Measurements from ENCODE around the gene D2HGDH. TPM values are rescaled to one million over a fixed set of nuclear protein-coding genes. Genes with fewer than 3 reads are reported as not detected.
A peak's percentile ranks its signal among the peaks of the same experiment; 100 is the strongest.

The D2HGDH gene
- total RNA-seq, 2 experiments from 2014 or later: 18.5 to 29.2 TPM

GRCh38 chr2:241769819-241770184, 35.4 kb downstream of the D2HGDH start:
- H3K27me3 Mint-ChIP-seq: no peaks in the 10 kb centered on the region
- H3K36me3 Mint-ChIP-seq (ENCODE audit: low read depth): no peaks in the 10 kb centered on the region
- POLR2A ChIA-PET: no interaction called here
- no peak for DNase-seq
- H3K4me1 Mint-ChIP-seq: peaks cover 9% of the 10 kb centered on the region
- no peaks in the 10 kb centered on the region for H3K9me3 Mint-ChIP-seq
- no peak overlapping the region for H3K27ac Mint-ChIP-seq
- CTCF ChIA-PET: no interaction called here
- H3K4me3 Mint-ChIP-seq: no peak overlapping the region

- Mint-ChIP-seq H3K27me3 (no peaks in the 10 kb centered on the region), H3K4me3 (no peak overlapping the region), H3K36me3 (ENCODE audit: low read depth) (no peaks in the 10 kb centered on the region), H3K9me3 (no peaks in the 10 kb centered on the region), H3K4me1 (peaks cover 9% of the 10 kb centered on the region), H3K27ac (no peak overlapping the region)
- POLR2A ChIA-PET: no interaction called here
- DNase-seq: no peak
- CTCF ChIA-PET: no interaction called here
Measured at GRCh38 chr2:241770185-241770935, 35.9 kb downstream of the D2HGDH start.

- H3K4me1 Mint-ChIP-seq: peaks cover 9% of the 10 kb centered on the region
- CTCF ChIA-PET: no interaction called here
- DNase-seq: no peak
- POLR2A ChIA-PET: no interaction called here
- H3K27me3 Mint-ChIP-seq: no peaks in the 10 kb centered on the region
- H3K27ac Mint-ChIP-seq: no peak overlapping the region
- no peaks in the 10 kb centered on the region for H3K36me3 Mint-ChIP-seq (ENCODE audit: low read depth)
- H3K9me3 Mint-ChIP-seq: no peaks in the 10 kb centered on the region
- H3K4me3 Mint-ChIP-seq: no peak overlapping the region
Measured at GRCh38 chr2:241770936-241771285, 36.5 kb downstream of the D2HGDH start.

GRCh38 chr2:241771286-241772062, 37.0 kb downstream of the D2HGDH start:
- no peak for DNase-seq
- CTCF ChIA-PET: interaction anchor here (1.0 kb wide), 1 partner anchor 37 kb away, joined by 3 read pairs; the partner anchor contains the start of gene NEU4
- H3K27ac Mint-ChIP-seq: peak overlapping the region; percentile 42

GRCh38 chr2:241772063-241772499, 37.7 kb downstream of the D2HGDH start:
- peak; percentile 36 for DNase-seq
- POLR2A ChIA-PET: no interaction called here
- H3K27me3 Mint-ChIP-seq: no peaks in the 10 kb centered on the region
- peaks cover 9% of the 10 kb centered on the region for H3K4me1 Mint-ChIP-seq
- CTCF ChIA-PET: interaction anchor here (1.0 kb wide), 1 partner anchor 36 kb away, joined by 3 read pairs; the partner anchor contains the start of gene NEU4
- no peaks in the 10 kb centered on the region for H3K9me3 Mint-ChIP-seq
- no peak overlapping the region for H3K4me3 Mint-ChIP-seq
- no peaks in the 10 kb centered on the region for H3K36me3 Mint-ChIP-seq (ENCODE audit: low read depth)
- peak overlapping the region; percentile 42 for H3K27ac Mint-ChIP-seq

More at GRCh38 chr2:241771286-241772062, 37.0 kb downstream of the D2HGDH start:
- H3K4me3 Mint-ChIP-seq: no peak overlapping the region
- H3K36me3 Mint-ChIP-seq (ENCODE audit: low read depth): no peaks in the 10 kb centered on the region
- POLR2A ChIA-PET: no interaction called here
- H3K9me3 Mint-ChIP-seq: no peaks in the 10 kb centered on the region
- H3K4me1 Mint-ChIP-seq: peaks cover 9% of the 10 kb centered on the region
- H3K27me3 Mint-ChIP-seq: no peaks in the 10 kb centered on the region

- ChIA-PET POLR2A (no interaction called here), CTCF (interaction anchor here (1.0 to 1.3 kb wide), 3 partner anchors 10 to 67 kb away, joined by 3 read pairs; no protein-coding TSS in a partner anchor)
- no peak overlapping the region for H3K4me3 Mint-ChIP-seq
- H3K27ac Mint-ChIP-seq: no peak overlapping the region
- no peaks in the 10 kb centered on the region for H3K36me3 Mint-ChIP-seq (ENCODE audit: low read depth)
- no peaks in the 10 kb centered on the region for H3K27me3 Mint-ChIP-seq
- peaks cover 9% of the 10 kb centered on the region for H3K4me1 Mint-ChIP-seq
- DNase-seq: no peak
- no peaks in the 10 kb centered on the region for H3K9me3 Mint-ChIP-seq
Measured at GRCh38 chr2:241773511-241774418, 39.3 kb downstream of the D2HGDH start.

GRCh38 chr2:241774419-241775222, 40.2 kb downstream of the D2HGDH start:
- H3K27ac Mint-ChIP-seq: no peak overlapping the region
- ChIA-PET CTCF (interaction anchor here (1.0 kb wide), 1 partner anchor 66 kb away, joined by 3 read pairs; no protein-coding TSS in a partner anchor), POLR2A (no interaction called here)
- H3K36me3 Mint-ChIP-seq (ENCODE audit: low read depth): no peaks in the 10 kb centered on the region
- H3K4me3 Mint-ChIP-seq: no peak overlapping the region
- peaks cover 9% of the 10 kb centered on the region for H3K4me1 Mint-ChIP-seq
- no peak for DNase-seq
- no peaks in the 10 kb centered on the region for H3K9me3 Mint-ChIP-seq
- H3K27me3 Mint-ChIP-seq: peaks cover 2% of the 10 kb centered on the region

GRCh38 chr2:241775223-241776177, 41.1 kb downstream of the D2HGDH start:
- Mint-ChIP-seq H3K36me3 (ENCODE audit: low read depth) (no peaks in the 10 kb centered on the region), H3K27me3 (peaks cover 2% of the 10 kb centered on the region), H3K4me3 (no peak overlapping the region), H3K9me3 (no peaks in the 10 kb centered on the region), H3K27ac (no peak overlapping the region), H3K4me1 (peaks cover 9% of the 10 kb centered on the region)
- ChIA-PET CTCF (interaction anchor here (1.0 kb wide), 1 partner anchor 65 kb away, joined by 3 read pairs; no protein-coding TSS in a partner anchor), POLR2A (no interaction called here)
- no peak for DNase-seq

GRCh38 chr2:241776336-241777169, 42.1 kb downstream of the D2HGDH start, which contains the start of gene GAL3ST2:
Gene GAL3ST2, plus strand, starts transcription at chr2:241776822. Its CDS starts 134 bp downstream, at chr2:241776956.
- no peak for DNase-seq
- CTCF ChIA-PET: no interaction called here
- H3K4me1 Mint-ChIP-seq: peaks cover 9% of the 10 kb centered on the region

GRCh38 chr2:241777170-241777685, 42.8 kb downstream of the D2HGDH start:
- POLR2A ChIA-PET: no interaction called here
- Mint-ChIP-seq H3K4me3 (no peak overlapping the region), H3K27ac (no peak overlapping the region), H3K36me3 (ENCODE audit: low read depth) (no peaks in the 10 kb centered on the region), H3K9me3 (no peaks in the 10 kb centered on the region), H3K4me1 (peaks cover 4% of the 10 kb centered on the region), H3K27me3 (peaks cover 2% of the 10 kb centered on the region)
- DNase-seq: no peak
- CTCF ChIA-PET: no interaction called here

More at GRCh38 chr2:241776336-241777169, 42.1 kb downstream of the D2HGDH start, which contains the start of gene GAL3ST2:
- Mint-ChIP-seq H3K4me3 (no peak within 1 kb of the TSS), H3K36me3 (ENCODE audit: low read depth) (no peaks in the 10 kb centered on the region), H3K27me3 (peaks cover 2% of the 10 kb centered on the region), H3K27ac (no peak within 1 kb of the TSS), H3K9me3 (no peaks in the 10 kb centered on the region)
- POLR2A ChIA-PET: no interaction called here

Measured in activated CD4-positive, alpha-beta T cell treated with anti-CD3 and anti-CD28 coated beads, Interleukin-2, amount 10 ng/mL, durations not matched to agents 7 days and 5 days (primary cell).